UCSD-AML1 (cell line): ENCODE data around the gene NSUN3.
"Not testable (repeated sequence)": the region's sequence is repeated elsewhere in the genome, so short reads cannot be mapped to it uniquely, and the experiment has no call there.

Source experiments
- DNase-seq: peaks from one replicate; lab custom pipeline; 2025; ENCODE audit not compliant: unreplicated experiment; lab: John Stamatoyannopoulos, UW

The NSUN3 gene

DNA sequence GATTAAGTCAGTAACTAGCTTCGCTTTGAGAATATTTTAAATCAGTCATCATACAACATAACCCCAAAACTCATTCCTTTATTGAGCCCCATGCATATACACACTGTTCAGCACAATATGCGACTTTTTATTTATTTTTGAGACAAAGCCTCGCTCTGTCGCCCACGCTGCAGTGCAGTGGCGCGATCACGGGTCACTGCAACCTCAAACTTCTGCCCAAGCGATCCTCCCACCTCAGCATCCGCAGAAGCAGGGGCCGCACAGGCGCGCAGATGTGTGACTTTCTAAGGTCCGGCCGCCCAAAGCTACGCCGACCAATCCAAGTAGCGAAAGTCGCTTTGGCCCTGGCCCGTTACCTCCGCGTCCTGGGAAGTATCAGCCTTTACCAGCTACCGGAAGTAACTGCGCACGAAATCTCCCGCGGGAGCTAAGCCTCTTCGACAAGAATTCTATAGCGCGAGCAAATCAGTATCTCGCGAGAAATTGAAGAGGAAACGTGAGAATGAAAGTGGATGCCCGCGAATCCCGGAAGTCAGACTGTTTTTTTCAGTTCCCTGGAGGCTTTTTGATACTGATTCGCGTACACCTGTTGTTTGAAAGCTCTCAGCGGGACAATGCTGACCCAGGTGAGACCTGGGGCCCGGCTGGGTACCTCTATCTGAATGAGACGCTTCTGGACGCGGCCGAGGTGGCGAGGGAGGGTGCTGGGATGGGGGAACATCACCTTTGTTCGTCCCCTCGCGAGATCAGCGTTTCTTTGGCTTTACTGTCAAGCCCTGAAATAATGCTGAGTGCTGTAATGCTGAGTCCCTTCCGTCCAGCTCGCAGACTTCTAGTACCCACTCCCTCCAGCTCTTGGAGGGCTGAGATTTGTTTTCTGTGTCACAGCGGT is at the start of gene NSUN3, which contains the start of gene DHFR2:
Gene NSUN3 (plus strand): TSS at position 549 of the 892 bp plus-strand sequence. CDS start 66 bp downstream, at position 615.
Gene DHFR2 (minus strand): TSS at position 404 of the 892 bp plus-strand sequence. CDS start 1,405 bp downstream, outside the sequence.
- peak; percentile 94 for DNase-seq

DNA sequence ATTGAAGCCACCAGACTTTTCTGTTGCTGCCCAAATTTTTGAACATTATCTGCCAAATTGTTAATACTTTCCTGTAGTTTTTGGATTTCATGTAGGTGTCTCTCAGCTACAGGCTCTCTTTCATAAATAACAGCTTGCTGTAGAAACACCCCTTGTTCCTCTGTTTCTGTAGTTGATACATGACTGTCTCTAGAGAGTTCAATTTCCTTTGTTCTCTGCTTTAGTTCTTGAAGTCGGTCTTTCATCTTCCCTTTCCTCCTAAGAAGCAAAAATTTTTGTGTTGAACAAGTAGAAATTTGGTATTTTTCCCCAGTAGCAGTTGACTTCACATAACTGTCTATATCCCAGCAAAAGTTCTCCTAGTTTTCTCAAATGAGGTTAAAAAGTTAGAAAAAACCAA is 47.8 kb upstream of the NSUN3 start:
- DNase-seq: no peak

DNA sequence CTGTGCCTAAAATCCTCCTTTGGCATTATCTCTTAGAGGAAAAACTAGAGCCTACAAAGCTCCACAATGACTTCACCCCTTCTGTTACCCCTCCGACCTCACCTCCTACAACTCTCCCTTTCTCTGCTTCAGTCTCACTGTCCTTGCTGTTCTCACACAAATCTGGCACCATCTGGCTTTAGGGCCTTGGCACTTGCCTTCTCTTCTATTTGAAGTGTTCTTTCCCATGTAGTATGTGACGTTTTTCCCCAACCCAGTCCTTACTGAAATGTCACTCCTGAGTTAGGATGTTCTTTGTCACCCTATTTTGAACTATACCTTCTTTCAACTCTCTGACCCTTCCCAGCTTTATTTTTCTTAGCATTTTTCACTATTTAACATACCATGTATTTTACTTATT is 43.2 kb upstream of the NSUN3 start:
- no peak for DNase-seq

DNA sequence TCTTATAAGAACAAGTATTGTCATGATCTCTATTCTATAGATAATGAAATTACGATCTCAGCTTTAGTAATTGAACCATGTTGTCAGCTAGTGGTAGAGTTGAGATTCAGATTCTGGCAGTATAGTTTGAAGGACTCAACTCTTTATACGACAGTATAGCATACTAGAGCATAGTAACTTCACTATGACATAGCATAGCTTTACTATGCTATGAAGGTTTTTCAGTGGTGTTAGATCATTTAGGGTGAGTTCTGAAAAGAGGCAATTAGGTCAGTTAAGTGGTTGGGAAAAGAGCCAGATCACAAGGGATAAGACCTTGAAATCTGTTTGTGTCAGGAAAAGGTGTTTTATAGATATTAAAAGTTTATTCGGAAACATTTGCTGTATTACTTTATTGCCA is 42.6 kb upstream of the NSUN3 start:
- no peak for DNase-seq

DNA sequence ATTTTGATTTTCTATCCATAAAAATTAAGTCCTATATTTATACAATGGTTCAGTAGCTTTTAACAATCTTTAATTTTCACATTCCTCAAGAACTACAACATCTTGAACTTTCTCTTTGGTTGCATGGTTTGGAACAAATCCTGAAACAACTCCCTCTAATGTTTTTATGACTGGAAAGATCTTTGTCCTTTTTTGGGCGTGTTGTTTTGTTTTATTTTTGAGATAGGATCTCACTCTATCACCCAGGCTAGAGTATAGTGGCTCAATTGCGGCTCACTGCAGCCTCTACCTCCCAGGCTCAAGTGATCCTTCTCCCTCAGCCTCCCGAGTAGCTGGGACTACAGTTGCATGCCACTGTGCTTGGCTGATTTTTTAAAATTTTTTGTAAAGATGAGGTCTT is 38.5 kb upstream of the NSUN3 start:
- DNase-seq: no peak

DNA sequence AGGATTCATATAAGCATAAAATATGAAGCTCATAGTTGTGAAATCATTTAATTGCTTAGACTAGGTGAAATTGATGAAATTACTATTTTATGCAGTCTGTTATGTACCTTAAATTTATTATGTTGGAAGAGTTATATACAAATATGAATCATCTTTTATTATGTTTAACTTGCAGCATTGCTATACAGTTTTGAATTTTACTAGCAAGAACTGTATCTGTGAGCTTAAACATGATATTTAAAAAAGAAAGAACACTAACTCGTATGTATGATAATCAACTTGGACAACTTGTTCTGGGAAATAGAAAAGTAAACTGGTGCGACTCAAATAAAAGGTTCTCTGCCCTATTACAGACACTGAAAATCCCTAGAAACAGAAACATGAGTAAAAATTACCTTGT is 36.2 kb upstream of the NSUN3 start:
- no peak for DNase-seq

DNA sequence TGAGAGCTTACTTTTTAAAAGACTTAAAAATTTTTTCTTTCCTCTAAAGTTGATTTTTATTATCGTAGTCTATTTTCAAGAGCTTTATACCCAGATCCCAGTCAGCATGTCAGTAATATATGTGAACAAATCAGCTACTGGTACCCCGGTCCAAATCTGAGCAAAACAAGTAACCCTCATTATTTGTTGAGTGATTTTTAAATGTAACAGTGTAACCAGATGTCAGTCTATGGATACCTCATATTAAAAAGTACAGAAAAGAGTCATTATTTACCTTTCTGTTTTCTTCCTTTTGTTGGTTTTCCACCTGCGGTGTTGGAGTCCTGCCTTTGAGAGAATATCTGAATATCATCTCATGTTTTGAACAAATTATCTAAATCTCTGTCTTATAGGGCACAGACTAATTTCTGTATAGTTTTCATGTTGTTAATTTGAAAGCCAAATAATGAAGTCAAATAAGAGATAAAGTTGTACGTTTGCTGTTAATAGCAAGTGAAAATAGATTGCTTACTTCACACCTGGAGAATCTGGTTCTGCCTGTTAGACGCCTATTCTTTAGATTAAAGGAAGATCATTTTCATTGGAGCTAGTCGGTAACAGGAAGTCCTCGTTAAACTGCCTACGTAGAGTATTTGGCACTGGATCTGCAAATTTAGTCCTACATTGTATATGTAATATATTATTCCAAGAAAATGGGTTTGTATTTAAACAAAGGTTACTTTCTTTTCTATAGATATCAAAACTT is 34.6 kb upstream of the NSUN3 start, which contains the start of gene STX19:
Gene STX19 (minus strand): TSS at position 505 of the 745 bp plus-strand sequence. CDS start 13,328 bp downstream, outside the sequence.
- DNase-seq: no peak

DNA sequence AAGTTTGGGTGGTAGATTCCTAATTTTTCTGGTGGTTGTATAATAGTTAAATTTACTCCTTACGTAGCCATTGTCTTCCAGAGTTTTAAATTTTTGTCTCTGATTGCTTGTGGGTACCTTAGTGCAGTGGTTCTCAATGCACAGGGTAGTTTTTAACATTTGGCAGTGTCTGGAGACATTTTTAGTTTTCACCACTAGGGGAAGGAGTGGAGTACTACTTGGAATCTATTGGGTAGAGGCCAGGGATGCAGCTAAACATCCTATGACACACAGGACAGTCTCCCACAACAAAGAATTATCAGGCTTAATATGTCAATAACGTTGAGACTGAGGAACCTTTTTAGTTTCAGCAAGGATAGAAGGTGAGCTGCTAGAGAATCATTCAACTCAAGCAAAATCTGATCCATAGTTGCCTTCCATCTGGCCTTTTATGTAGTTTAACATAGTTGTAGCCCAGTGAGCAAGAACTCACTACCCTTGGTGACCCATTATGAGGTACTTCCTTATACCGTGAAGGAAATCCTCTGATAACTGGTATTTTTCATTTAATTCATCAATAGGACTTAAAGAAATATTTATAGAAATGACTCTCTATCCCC is 25.9 kb upstream of the NSUN3 start:
- no peak for DNase-seq

DNA sequence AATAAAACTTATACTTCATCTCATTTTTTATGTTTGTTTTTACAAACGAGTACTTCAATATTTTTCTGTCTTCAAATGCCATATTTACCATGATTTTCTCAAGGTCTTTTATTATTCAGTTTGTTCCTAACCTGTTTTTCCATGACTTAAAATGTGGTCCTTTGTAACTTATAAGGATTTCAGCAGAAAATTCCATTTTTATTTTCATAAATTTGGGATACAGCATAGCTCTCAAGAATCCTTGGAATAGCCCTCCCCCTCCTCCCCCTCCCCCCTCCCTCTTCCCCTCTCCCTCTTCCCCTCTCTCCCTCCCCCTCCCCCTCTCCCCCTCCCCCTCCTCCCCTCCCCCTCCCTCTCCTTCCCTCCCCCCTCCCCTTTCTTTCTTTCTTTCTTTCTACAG is 19.6 kb upstream of the NSUN3 start:
- no peak for DNase-seq

DNA sequence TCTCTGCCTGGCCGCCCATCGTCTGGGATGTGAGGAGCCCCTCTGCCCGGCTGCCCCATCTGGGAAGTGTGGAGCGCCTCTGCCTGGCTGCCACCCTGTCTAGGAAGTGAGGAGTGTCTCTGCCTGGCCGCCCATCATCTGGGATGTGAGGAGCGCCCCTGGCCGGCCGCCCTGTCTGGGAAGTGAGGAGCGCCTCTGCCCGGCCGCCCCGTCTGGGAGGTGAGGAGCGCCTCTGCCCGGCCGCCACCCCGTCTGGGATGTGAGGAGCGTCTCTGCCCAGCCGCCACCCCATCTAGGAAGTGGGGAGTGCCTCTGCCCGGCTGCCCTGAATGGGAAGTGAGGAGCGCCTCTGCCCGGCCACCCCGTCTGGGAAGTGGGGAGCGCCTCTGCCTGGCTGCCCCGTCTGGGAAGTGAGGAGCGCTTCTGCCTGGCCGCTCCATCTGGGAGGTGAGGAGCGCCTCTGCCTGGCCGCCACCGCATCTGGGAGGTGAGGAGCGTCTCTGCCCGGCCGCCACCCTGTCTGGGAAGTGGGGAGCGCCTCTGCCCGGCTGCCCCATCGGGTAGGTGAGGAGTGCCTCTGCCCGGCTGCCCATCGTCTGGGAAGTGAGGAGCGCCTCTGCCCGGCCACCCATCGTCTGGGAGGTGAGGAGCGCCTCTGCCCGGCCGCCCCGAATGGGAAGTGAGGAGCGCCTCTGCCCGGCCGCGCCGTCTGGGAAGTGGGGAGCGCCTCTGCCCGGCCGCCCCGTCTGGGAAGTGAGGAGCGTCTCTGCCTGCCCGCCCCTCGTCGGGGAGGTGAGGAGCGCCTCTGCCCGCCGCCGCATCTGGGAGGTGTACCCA is 18.5 kb upstream of the NSUN3 start:
- not testable (repeated sequence) for DNase-seq

DNA sequence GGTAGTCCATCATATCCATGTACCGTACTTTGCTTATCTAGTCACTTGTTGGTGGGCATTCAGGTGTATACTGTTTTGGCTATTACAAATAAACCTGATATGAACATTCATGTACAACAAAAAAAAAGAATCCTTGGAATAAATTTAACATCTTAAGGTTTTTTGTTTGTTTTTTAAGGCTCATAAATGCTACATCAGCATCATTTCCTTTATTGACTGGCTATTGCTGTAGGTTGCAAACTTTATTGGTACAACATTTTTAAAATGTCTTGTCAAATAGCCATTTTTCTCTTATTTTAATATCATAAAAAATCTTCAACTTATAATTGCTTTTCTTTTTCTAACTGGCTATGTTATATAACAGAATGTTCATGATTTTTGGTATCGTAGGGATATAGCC is 16.3 kb upstream of the NSUN3 start:
- no peak for DNase-seq

DNA sequence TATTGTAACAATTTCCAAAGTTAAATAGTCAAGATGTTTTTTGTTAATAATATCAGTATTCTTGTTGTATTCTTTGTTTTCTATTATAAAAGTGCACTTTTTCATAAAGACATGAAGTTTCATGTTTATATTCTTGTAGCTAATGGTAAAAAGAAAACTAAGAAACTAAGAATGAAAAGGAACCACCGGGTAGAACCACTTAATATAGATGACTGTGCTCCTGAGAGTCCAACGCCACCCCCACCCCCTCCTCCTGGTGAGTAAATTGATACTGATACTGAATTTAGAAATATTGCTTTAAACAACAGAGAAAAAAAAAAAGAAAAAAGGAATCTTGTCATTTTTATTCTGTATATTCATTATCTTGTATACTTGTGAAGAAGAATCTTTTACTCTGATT is 13.6 kb upstream of the NSUN3 start:
- no peak for DNase-seq

DNA sequence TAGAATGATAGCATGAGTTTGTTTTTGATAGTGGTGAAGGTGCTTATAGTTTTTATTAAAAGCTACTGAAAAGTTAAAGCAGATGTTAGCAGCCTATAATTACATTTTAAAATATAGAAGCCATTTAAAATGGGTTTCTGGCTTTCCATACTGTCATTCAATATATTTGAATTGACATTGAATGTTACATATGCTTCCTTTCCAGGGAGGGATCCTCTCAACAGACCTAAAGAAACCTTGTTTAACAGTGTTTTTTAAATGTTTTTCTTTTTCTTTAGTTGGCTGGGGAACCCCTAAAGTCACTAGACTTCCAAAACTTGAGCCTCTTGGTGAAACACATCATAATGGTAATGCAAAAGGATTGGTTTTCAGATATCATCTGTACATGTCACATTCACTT is 12.3 kb upstream of the NSUN3 start:
- DNase-seq: no peak

DNA sequence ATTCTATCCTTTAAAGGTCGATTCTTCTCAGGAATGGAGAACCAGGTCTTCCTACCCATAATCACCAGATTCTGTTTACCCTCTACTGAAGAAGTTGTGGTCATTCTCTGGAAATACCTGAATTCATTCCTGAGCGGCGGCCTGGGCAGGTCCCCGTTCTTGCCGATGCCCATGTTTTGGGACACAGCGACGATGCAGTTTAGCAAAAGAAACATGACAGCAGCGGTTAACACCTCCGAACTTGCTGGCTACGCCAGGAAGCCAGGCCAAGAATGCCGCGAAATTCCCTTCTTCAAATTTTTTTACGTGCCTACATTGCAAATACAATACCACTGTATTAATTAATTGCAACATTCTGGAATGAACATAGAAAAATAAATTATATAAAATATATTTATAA is 1.6 kb upstream of the NSUN3 start:
- DNase-seq: no peak

DNA sequence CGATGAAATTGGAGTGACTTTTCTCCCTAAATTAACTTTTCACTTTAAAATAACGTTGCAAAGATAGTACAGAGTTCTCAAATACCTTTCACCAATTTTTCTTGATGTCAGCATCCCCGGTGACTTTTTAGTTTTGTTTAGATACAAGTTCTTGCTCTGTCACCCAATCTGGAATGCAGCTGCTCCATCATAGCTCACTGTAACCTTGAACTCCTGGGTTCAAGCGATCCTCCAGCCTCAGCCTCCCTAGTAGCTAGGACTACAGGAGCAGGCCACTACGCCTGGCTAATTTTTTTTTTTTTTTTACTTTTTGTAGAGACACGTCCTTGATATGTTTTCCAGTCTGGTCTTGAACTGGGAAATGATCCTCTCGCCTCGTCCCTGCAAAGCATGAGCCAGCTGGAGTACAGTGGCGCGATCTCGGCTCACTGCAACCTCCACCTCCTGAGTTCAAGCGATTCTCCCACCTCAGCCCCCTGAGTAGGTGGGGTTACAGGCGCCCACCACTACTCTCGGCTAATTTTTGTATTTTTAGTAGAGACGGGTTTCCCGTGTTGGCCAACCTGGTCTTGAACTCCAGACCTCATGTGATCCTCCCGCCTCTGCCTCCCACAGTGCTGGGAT is 747 bp downstream of the NSUN3 start:
- DNase-seq: peak; percentile 6

DNA sequence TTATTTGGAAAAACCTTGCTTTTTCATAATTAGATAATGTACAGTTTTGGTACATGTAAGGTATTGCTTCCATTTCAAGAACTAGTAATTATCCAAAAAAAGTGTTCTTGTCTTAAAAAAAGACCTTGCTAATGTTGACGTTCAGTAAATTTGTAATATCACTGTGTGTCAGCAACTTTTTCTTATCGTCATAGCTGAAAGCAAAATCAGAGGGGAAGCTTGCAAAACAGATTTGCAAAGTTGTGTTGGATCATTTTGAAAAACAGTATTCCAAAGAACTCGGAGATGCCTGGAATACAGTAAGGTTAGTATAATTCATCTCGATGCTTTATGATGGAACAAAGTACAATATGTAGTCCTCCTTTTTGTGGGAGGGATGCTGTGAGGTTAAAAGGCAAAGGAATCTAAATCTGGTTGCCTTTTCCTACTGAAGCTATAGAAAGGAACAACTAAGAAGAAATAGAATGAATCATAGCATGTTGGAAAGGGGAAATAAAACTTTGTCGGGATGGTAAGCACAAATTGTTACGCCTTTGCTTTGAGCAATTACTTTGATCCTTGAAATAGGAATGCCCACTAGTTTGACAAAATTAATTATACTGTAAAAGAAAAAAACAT is 1.5 kb downstream of the NSUN3 start:
- DNase-seq: no peak

DNA sequence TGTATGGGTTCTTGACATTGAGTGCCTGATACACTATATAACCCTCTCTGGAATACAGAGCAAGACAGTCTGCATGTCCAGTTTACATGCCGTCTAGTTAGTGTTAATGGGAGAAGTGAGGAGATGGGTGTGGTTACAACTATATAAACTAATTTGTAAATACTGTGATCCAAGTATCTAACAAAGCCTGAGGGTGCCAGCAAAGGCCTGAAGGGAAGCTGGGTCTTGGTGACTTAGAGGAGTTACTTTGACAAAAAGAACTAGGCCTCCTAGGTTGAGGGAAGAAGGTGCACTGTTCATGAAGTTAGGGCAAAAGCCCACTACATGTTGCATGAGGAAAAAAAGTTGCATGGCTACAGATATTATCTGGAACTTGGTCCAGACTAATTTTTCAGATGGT is 2.3 kb downstream of the NSUN3 start:
- DNase-seq: no peak

DNA sequence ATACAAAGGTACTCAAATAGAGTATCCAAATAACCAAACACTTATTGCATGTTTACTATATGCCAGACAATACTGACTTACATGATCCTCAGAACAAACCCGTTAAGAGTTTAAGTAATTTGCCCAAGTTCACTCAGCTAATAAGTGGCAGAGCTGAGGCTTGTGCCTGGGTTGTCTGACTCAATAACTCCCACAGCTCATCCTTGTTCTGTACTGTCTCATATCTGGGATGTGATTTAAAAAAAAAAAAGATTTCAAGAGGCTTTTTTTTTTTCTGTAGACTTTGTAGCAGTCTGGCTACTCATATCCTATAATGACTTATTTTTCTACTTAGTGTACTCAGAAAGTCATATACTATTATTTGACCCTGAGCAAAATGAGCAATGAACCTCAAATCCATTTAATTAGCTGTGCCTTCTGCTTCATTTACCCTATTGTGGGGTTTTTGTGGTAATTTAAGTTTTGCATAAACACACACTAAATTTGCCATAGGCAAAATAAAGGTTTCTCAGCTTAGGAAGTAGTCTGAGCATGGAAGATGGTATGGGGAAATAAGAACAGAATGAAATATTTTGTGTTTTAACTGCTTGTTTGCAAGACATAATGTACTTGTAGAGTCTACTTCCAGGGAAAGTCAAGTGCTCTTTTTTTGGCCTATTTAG is 3.1 kb downstream of the NSUN3 start:
- DNase-seq: no peak
